Hepatic stellate cell (primary cell): ENCODE data around the gene RCHY1.
"Not testable (repeated sequence)": the region's sequence is repeated elsewhere in the genome, so short reads cannot be mapped to it uniquely, and the experiment has no call there.

Source experiments
- DNase-seq: peaks from one replicate; pipeline ENCODE4 v3.0.0; 2011; ENCODE audit warnings: low spot score

Gene RCHY1

GRCh38 chr4:75516144-75516543 is 1.9 kb upstream of the RCHY1 start:
- no peak for DNase-seq

DNA sequence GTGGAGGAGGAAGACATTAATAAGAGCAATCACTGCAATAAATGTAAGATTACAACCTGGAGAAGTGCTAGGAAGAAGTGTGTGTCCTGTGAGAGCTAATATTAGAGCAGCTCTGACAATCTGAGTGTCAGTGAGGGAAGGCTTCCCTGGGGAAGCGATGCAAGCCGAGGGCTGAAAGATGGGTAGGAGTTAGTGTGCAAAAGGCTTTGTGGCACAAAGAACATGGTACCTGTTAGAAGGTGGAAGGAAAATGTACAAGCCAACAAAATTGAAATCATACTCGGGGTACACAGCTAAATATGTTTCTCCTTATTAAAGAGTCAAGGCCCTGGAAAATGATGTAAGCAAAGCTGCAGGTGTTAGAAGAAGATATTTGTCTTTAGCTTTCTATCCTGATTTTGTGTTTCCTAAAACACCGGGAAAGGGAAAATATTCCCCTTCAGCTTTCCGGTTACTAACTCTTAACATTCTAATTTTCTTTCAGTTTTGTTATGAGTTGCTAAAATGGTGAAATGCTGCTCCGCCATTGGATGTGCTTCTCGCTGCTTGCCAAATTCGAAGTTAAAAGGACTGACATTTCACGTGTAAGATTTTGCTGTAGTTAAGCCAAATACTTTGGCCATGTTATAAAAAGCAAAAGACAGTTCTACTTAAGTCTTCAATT is 878 bp upstream of the RCHY1 start:
- no peak for DNase-seq

DNA sequence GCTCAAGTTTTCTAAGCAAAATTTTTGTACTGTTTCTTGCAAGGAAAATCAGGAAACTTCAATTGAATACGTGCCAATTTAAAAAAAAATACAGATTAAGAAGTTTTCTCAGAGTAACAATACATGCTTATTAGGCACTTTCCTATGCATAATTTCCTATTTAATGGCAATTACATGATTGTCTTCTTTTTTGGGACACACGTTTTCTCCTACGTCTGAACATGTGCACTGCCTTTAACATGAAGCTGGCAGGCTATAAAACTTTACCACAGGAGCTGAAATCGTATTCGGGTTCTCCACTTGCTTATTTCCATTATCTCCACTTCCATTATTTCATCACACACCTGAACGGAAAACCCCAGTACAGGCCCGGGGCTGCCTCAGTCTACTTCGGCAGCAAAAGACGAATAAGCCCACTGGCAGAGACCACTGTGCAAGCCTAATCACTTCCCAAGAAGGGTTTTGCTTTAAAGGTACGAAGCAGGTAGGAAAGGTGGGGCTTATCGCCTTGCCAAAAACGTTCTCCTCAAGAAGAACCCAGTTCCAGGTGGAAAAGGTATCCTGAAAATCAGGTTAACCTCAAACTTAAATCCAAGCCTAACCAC is 575 bp downstream of the RCHY1 start:
- no peak for DNase-seq

DNA sequence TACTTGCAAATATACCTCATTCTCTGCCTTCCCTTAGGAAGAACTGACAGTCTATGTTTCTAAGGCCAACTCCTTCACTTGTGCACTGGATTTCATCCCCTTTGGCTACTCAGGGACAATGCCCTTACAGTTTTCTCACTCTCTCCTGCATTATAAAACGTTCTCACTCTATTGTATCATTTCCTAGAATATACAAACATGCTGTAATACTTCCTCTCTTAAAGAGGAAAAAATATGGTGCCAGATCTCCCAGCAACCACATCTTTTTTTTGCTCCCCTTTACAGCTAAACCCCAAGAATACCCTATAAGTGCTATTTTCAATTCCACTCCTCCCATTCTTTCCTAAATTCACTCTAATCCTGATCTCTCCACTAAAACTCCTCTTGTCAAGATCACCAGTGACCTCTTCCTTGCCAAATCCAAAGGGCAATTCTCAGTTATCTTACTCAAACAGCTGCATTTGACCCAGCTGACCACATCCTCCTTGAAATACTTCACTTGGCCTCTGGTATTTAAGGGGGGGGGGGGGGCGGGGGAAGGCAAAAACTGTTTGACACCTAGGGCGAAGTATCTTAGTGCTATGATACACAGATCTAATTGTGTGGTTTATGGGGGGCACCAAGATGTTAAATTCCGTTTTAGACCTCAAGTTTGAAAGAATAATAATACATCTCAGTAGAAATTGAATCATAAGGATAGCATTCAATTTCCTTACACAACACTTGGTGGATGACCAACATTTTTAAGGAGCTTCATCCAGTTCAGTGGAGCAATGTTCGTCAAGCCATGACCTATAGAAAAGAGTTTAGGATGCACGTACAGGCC is 1.6 kb downstream of the RCHY1 start:
- no peak for DNase-seq

- no peak for DNase-seq
Observed at GRCh38 chr4:75511841-75512240, 2.4 kb downstream of the RCHY1 start.

DNA sequence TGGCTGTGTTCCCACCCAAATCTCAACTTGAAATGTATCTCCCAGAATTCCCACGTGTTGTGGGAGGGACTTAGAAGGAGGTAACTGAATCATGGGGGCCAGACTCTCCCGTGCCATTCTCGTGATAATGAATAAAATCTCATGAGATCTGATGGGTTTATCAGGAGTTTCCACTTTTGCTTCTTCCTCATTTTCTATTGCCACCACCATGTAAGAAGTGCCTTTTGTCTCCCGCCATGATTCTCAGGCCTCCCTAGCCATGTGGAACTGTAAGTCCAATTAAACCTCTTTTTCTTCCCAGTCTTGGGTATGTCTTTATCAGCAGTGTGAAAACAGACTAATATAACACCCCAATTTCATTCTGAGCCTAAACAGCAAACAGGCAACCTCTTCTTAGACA is 4.6 kb downstream of the RCHY1 start:
- not testable (repeated sequence) for DNase-seq

DNA sequence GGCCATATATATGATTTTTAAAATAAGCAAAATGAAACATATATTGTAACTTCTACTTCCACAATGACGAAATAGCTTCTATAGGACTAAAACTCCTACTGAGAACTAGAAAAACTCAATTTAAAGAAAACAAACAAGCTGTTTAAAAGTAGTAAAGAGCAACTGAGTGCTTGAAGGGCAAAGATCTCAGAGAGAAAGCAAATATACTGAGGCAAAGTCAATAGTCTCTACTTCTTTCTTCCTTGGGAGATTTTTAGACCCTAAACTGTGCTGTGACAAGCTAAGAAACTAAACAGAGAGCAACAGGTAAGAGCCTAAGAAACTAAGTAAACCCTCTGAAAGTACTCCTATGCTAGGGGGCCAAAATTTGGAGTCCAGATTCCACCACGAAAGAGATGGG is 8.6 kb downstream of the RCHY1 start:
- DNase-seq: no peak

DNA sequence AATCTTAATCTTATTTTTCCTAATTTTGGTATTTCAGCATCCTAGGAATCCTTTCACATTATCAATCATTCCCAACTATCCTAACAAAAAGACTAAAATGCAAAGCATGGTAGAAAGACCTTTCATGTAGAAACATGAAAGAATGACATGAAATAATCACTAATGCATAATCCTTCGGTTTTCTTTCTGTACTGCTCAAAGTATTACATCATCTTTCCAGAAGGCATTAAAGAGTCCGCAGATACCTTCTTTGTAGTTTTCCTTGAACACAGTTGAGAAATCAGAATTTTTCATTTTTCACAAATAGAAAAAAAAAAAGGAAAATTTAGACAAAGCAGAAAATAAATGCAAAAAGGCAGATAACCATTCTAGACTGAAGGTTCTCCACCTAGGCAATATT is 11.5 kb downstream of the RCHY1 start:
- DNase-seq: no peak

DNA sequence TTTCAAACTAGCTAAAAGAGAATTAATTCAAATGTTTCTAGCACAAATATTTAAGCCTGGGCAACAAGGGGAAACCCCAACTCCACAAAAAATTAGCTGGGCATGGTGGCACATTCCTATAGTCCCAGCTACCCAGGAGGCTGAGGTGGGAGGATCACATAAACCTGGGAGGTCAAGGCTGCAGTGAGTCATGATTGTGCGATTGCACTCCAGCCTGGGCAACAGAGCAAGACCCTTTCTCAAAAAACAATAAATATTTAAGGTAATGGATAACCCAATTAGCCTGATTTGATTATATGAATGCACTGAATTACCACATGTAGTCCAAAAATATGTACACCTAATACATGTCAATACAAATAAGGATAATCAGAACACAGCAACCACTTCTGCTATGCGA is 14.3 kb downstream of the RCHY1 start:
- DNase-seq: no peak

DNA sequence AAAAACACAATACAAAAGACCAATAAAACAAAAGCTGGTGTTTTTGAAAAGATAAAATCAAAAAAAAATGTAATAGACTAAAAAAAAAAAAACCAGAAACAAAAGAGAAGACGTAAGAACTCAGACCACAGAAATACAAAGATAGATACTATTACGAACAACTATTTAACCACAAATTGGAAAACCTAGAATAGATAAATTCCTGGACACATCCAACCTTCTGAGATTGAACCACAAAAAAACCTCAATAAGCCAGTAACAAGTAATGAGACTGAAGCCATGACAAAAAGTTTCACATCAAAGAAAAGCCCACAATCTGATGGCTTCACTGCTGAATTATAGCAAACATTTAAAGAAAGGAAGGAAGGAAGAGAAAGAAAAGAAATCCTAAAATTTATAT is 16.2 kb downstream of the RCHY1 start:
- no peak for DNase-seq

DNA sequence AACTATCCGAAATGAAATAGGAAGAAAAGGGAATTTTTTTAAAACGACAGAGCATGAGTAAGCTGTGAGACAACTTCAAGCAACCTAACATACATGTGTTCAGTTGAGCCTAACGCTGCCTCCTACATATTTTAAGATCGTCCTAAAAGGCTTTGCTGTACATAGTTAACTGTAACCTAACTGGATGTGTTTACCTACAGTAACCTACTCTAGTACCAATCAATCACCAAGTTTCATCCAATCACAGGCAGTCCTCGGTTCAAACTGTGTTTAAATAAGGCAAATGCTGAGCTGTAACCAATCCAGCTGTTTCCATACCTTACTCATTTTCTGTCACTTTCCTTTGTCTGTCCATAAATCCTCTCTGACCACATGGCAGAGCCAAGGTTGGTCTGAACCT is 17.1 kb downstream of the RCHY1 start:
- no peak for DNase-seq

- no peak for DNase-seq
Observed at GRCh38 chr4:75496406-75496805, 17.8 kb downstream of the RCHY1 start.

DNA sequence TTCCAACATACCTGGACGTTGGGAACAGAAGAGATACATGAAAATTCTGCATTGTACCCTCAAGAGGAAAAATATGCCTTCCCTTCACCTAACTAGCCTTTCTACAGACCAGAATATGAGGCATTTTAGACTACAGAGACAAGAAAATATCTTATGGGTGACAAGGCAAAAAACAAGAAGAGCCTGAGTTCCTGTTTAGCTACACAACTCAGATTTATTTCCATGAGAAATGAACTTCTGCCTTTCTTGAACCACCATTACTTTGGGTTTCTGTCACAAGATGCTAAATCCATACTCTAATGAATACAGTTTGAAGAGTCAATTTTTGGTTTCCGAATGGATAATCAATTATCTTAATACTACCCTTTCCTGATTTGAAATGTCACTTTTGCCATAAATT is 18.7 kb downstream of the RCHY1 start:
- no peak for DNase-seq

- DNase-seq: no peak
Observed at GRCh38 chr4:75494563-75494962, 19.6 kb downstream of the RCHY1 start.

- DNase-seq: no peak
Observed at GRCh38 chr4:75490155-75490554, 24.0 kb downstream of the RCHY1 start.

DNA sequence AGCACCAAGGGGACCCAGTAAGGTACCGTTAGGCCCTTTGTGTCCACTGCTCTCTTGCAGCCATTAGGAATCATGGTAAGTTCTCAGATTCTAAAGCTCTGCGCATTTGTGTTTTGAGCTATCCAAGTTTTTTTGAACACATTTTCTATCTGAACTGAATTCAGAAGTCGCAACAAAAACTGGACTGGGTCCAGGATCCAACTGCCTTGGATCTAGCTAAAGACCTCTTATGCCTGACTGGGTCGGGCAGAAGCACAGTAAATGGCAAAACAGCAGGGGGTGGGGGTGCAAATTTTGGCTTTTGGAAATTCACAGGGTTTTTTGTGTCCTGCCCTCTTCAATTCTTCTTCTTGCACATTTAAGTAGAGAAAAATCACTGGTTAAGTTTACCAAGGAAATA is 30.0 kb downstream of the RCHY1 start:
- no peak for DNase-seq

GRCh38 chr4:75477201-75477600 is 37.0 kb downstream of the RCHY1 start:
- DNase-seq: no peak

DNA sequence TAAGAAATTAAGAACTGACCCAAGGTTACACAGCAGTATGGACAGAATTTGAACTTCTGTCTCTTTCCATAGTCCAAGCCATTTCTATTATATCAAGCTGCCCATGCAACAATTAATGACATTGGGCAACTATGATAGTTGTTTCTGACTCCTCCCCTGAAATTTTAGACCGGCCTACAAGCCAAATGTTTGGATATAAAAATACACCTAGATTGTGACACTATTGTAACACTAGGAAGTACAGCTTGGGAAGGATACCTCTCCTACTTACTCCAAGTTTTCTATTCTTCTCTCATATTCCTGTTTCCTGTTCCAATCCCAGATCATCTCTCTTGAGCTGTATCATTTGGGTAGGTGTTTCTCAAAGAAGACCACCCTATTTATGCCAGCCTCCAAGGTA is 43.5 kb downstream of the RCHY1 start:
- DNase-seq: no peak

GRCh38 chr4:75469896-75470295 is 44.3 kb downstream of the RCHY1 start:
- DNase-seq: no peak

DNA sequence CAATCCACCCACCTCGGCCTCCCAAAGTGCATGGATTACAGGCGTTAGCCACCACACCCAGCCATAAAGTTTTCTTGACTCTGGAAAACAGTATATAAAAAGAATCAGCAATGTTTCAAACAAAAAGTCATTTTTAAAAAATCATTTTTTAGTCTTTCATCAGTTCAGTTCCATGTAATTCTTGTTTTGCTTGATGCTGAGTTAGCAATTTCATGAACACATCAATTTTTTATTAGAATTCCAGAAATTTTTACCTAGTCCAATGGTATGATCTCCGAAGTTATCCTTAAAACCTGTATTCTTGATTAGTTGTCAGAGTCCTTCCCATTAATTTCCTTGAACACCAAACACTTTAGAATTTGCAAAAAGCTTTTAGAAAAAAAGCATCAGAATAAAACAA is 56.8 kb downstream of the RCHY1 start:
- no peak for DNase-seq

DNA sequence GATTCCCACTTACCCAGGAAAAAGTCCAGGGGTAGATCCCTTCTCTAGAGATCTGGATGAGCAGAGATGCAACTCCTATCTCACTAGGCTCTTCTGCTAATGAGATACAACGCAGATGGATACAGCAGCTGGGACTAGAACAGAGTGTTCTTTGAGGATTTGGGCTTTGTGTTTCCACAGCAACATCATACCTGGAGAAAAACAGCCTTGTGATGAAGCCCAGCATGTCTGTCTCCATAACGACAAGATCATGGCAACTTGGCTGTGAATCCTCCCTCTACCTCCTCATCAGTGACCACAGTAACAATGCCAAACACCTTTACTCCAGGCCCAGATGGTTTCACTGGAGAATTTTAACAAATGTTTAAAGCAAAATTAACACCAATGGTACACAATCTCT is 80.1 kb downstream of the RCHY1 start:
- no peak for DNase-seq

DNA sequence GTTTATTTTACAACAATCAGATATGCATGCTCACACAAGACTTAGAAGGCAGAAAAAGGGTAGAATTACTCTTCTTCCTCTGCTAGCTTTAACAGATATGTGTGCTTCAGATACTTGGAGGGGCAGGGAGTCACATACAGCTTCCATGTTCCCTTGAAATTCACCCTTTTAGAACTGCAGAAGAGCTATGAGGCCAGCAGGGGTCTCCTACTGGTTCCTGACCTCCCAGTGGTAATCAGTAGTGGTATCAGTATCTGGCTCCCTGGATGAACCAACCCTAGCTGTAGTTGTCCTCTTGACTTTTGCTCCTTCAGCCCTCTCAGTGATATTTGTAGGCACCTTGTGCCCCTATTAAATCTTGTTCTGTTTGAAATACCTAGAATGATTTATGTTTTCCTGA is 81.5 kb downstream of the RCHY1 start:
- DNase-seq: no peak

GRCh38 chr4:75429208-75429607 is 85.0 kb downstream of the RCHY1 start:
- DNase-seq: no peak
